ENCODE measurements around the gene CAMKK2.

Gene CAMKK2

DNA sequence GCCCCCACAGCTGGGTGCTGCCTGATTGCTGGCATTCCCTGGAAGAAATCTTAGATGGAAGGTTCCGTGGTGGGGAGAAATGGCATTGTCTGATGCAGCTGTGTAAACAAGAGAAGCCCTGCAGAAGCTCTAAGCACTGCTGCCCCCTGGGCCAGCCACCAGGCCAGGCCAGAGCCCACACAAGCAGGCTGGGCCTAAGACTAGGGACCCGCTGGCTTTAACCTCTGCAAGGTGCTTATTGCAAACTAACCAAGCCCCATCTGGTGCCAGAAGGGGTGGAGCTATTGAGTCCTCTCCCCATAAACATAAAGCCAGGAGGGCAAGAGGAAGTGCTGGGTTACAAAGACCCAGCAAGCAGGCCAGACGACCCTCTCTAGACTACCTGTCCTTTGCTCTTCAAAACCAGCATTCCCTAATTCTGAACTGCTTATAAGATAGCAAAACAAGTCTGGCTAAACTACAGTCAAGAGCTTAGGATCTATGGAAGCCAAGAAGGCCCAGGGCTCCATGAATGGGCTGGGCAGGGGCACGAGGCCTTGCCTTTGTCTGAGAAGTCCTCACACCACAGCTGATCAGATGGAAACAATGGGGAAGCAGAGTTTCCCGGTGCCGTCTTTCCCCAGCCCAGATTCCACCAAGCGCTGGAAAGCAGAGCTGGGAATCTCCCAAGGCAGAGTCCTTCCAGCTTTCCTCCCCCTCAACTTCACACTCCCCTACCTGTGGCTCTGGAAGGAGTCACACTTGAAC is 57.7 kb downstream of the CAMKK2 start (continued):
- TF ChIP-seq, protein P1, sequence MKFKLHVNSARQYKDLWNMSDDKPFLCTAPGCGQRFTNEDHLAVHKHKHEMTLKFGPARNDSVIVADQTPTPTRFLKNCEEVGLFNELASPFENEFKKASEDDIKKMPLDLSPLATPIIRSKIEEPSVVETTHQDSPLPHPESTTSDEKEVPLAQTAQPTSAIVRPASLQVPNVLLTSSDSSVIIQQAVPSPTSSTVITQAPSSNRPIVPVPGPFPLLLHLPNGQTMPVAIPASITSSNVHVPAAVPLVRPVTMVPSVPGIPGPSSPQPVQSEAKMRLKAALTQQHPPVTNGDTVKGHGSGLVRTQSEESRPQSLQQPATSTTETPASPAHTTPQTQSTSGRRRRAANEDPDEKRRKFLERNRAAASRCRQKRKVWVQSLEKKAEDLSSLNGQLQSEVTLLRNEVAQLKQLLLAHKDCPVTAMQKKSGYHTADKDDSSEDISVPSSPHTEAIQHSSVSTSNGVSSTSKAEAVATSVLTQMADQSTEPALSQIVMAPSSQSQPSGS (tag by site-specific recombination; IDR thresholded peaks at IDR 0.05; ENCODE audit: low read depth), result no peak
- peak; percentile 36; the same call in 1 of the 2 replicates for TF ChIP-seq GLIS1 (tag by site-specific recombination; IDR thresholded peaks at IDR 0.05)
- no peak for TF ChIP-seq ZNF391 (tag by site-specific recombination; IDR thresholded peaks at IDR 0.05; ENCODE audit: borderline replicate concordance, low read depth)
- 0 out of 2 replicates have a peak, but pooled peaks have one; percentile 43 for TF ChIP-seq SCRT2 (tag by site-specific recombination; IDR thresholded peaks at IDR 0.05)
- TF ChIP-seq ZBTB20 (tag by site-specific recombination; IDR thresholded peaks at IDR 0.05), result no peak
- TF ChIP-seq ZNF664 (tag by site-specific recombination; IDR thresholded peaks at IDR 0.05), result no peak

DNA sequence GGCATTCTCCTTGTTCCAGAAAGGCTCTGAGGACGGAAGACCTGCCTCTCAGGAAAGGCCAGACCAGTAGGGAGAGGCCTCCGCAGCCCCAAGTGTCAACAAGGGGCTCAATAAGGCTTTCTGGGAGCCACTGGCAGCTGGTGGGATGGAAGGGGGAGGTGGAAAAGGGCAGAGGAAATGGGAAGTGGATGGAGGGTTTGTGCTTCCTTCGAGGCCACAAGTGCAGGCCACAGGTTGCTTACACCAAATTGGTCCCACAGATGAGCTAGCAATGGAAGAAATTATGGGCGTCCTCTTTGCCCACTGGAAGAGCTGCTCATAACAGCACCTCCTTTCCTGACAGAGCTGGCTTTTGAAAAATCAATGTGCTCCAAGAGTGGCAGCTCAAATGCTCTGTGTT is 58.4 kb downstream of the CAMKK2 start:
- no peak overlapping the region for H3K4me3 ChIP-seq (ENCODE audit: low read depth, low read length)
- ChIA-PET POLR2A (interaction anchor here (0.5 kb wide), 1 partner anchor 219 kb away, joined by 4 read pairs; no protein-coding TSS in a partner anchor), CTCF (interaction anchor here (0.9 to 1.8 kb wide), 4 partner anchors 8 to 158 kb away, joined by 3 to 11 read pairs (median 4); no protein-coding TSS in a partner anchor)
- H3K36me3 ChIP-seq (ENCODE audit: control insufficient read depth in 2 of 2, insufficient read depth in 1 of 2, low read length in 2 of 2), result peaks cover 8 to 44% of the 10 kb centered on the region in 2 experiments; a peak in 2 of 3 replicates
- no peaks in the 10 kb centered on the region for H3K4me1 ChIP-seq (ENCODE audit: control insufficient read depth, insufficient read depth, low read length)
- no peaks in the 10 kb centered on the region for H3K9me3 ChIP-seq (ENCODE audit: control insufficient read depth, insufficient read depth, low read depth, low read length)
- TF ChIP-seq ZFHX2 (tag by site-specific recombination; conservative IDR thresholded peaks at IDR 0.05) (no peak), SCRT1 (tag by site-specific recombination; IDR thresholded peaks at IDR 0.05; ENCODE audit: borderline replicate concordance) (peak; percentile 88), ZNF184 (tag by site-specific recombination; IDR thresholded peaks at IDR 0.05) (no peak), SCRT2 (tag by site-specific recombination; IDR thresholded peaks at IDR 0.05) (peak; percentile 79), ZNF366 (tag by site-specific recombination; conservative IDR thresholded peaks at IDR 0.05) (no peak), ZNF621 (tag by site-specific recombination; IDR thresholded peaks at IDR 0.05) (no peak), PRDM1 (tag by site-specific recombination; IDR thresholded peaks at IDR 0.05) (no peak)
- TF ChIP-seq, protein P2, sequence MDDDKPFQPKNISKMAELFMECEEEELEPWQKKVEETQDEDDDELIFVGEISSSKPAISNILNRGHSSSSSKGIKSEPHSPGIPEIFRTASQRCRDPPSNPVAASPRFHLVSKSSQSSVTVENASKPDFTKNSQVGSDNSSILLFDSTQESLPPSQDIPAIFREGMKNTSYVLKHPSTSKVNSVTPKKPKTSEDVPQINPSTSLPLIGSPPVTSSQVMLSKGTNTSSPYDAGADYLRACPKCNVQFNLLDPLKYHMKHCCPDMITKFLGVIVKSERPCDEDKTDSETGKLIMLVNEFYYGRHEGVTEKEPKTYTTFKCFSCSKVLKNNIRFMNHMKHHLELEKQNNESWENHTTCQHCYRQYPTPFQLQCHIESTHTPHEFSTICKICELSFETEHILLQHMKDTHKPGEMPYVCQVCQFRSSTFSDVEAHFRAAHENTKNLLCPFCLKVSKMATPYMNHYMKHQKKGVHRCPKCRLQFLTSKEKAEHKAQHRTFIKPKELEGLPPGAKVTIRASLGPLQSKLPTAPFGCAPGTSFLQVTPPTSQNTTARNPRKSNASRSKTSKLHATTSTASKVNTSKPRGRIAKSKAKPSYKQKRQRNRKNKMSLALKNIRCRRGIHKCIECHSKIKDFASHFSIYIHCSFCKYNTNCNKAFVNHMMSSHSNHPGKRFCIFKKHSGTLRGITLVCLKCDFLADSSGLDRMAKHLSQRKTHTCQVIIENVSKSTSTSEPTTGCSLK (tag by site-specific recombination; IDR thresholded peaks at IDR 0.05), result no peak
- no peak overlapping the region for H3K27ac ChIP-seq (ENCODE audit: extremely low read depth, low read depth, low read length)

DNA sequence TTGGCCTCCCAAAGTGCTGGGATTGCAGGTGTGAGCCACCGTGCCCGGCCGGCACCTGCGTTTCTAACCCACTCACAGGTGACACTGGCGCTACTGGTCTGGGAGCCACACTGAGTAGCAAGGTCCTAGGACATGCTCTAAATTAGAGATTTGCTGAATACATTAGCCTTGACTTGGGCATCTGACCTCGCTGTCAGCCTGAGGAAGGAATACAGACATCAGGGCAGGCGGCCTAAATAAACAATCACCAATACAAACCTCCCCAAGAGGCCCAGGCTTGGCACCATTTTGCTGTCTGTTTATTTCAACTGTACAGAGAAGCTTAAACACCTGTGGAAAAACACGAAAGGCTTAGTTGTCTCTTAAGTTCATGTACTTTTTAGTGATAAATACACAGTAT is 59.1 kb downstream of the CAMKK2 start:
- H3K4me1 ChIP-seq (ENCODE audit: control insufficient read depth, insufficient read depth, low read length), result no peaks in the 10 kb centered on the region
- CTCF ChIA-PET, result interaction anchor here (0.6 to 1.8 kb wide), 4 partner anchors 12 to 214 kb away, joined by 3 to 5 read pairs (median 4); no protein-coding TSS in a partner anchor
- H3K4me3 ChIP-seq (ENCODE audit: low read depth, low read length), result no peak overlapping the region
- no peaks in the 10 kb centered on the region for H3K9me3 ChIP-seq (ENCODE audit: control insufficient read depth, insufficient read depth, low read depth, low read length)
- POLR2A ChIA-PET, result no interaction called here
- peaks cover 8 to 51% of the 10 kb centered on the region in 2 experiments; a peak in 2 of 3 replicates for H3K36me3 ChIP-seq (ENCODE audit: control insufficient read depth in 2 of 2, insufficient read depth in 1 of 2, low read length in 2 of 2)
- H3K27ac ChIP-seq (ENCODE audit: extremely low read depth, low read depth, low read length), result no peak overlapping the region
- no peak for TF ChIP-seq ZNF350 (tag by site-specific recombination; IDR thresholded peaks at IDR 0.05)
- no peak for TF ChIP-seq ZNF174 (tag by site-specific recombination; IDR thresholded peaks at IDR 0.05)
- TF ChIP-seq, protein P3, sequence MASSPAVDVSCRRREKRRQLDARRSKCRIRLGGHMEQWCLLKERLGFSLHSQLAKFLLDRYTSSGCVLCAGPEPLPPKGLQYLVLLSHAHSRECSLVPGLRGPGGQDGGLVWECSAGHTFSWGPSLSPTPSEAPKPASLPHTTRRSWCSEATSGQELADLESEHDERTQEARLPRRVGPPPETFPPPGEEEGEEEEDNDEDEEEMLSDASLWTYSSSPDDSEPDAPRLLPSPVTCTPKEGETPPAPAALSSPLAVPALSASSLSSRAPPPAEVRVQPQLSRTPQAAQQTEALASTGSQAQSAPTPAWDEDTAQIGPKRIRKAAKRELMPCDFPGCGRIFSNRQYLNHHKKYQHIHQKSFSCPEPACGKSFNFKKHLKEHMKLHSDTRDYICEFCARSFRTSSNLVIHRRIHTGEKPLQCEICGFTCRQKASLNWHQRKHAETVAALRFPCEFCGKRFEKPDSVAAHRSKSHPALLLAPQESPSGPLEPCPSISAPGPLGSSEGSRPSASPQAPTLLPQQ (tag by site-specific recombination; IDR thresholded peaks at IDR 0.05), result no peak
- no peak for TF ChIP-seq KLF7 (tag by site-specific recombination; IDR thresholded peaks at IDR 0.05; ENCODE audit: borderline replicate concordance)
- TF ChIP-seq ZNF610 (tag by site-specific recombination; IDR thresholded peaks at IDR 0.05; ENCODE audit: borderline replicate concordance), result no peak
- no peak for TF ChIP-seq WT1 (tag by site-specific recombination; IDR thresholded peaks at IDR 0.05)
- TF ChIP-seq, protein P4, sequence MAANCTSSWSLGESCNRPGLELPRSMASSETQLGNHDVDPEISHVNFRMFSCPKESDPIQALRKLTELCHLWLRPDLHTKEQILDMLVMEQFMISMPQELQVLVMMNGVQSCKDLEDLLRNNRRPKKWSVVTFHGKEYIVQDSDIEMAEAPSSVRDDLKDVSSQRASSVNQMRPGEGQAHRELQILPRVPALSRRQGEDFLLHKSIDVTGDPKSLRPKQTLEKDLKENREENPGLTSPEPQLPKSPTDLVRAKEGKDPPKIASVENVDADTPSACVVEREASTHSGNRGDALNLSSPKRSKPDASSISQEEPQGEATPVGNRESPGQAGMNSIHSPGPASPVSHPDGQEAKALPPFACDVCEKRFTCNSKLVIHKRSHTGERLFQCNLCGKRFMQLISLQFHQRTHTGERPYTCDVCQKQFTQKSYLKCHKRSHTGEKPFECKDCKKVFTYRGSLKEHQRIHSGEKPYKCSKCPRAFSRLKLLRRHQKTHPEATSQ (tag by site-specific recombination; IDR thresholded peaks at IDR 0.05), result no peak
- no peak for TF ChIP-seq OSR2 (tag by site-specific recombination; IDR thresholded peaks at IDR 0.05)
- no peak for TF ChIP-seq KLF10 (tag by site-specific recombination; IDR thresholded peaks at IDR 0.05)
- no peak for TF ChIP-seq ZNF302 (tag by site-specific recombination; IDR thresholded peaks at IDR 0.05; ENCODE audit: low read depth)
- TF ChIP-seq ZNF548 (tag by site-specific recombination; IDR thresholded peaks at IDR 0.05), result no peak
- no peak for TF ChIP-seq ZNF354C (tag by site-specific recombination; IDR thresholded peaks at IDR 0.05; ENCODE audit: borderline replicate concordance, low read depth)
- no peak for TF ChIP-seq ZNF544 (tag by site-specific recombination; IDR thresholded peaks at IDR 0.05)
